ENCODE measurements around the gene SNX8.

GRCh38 chr7:2224491-2224928 is 89.7 kb downstream of the SNX8 start:
- TF ChIP-seq POLR2AphosphoS5 (IDR thresholded peaks at IDR 0.05) (no peak), CTCF (IDR thresholded peaks at IDR 0.05; ENCODE audit: poor library complexity, severe bottlenecking) (no peak), EZH2 (IDR thresholded peaks at IDR 0.05; ENCODE audit: borderline replicate concordance, insufficient read depth, low read length, poor library complexity, severe bottlenecking) (no peak), MXI1 (conservative IDR thresholded peaks at IDR 0.05; ENCODE audit: poor library complexity, severe bottlenecking) (no peak), EP300 (conservative IDR thresholded peaks at IDR 0.05; ENCODE audit: poor library complexity, severe bottlenecking) (no peak), TAF1 (IDR thresholded peaks at IDR 0.05; ENCODE audit: low read depth) (no peak), REST (IDR thresholded peaks at IDR 0.05; ENCODE audit: borderline replicate concordance) (no peak), RAD21 (conservative IDR thresholded peaks at IDR 0.05) (no peak), SMC3 (conservative IDR thresholded peaks at IDR 0.05; ENCODE audit: poor library complexity) (no peak)

Measured in neural cell (in vitro differentiated cells).